A673 (cell line): ENCODE data around the gene TREM1.

Experiments used
- CTCF ChIP-seq: fragments of 300-800, 200-600 bp; sonication (generic); conservative IDR thresholded peaks from 2 replicates; pipeline ENCODE4 v1.5.1; 2017; ENCODE audit warnings: low read depth, mild to moderate bottlenecking, antibody characterized with exemption, low read length, moderate library complexity, mixed read lengths
- EZH2 ChIP-seq: fragments of 200-600 bp; sonication (generic); IDR thresholded peaks from 2 replicates; pipeline ENCODE4 v1.6.1; 2017; ENCODE audit warnings: borderline replicate concordance, low read depth, mild to moderate bottlenecking, mixed read lengths, antibody characterized with exemption, low read length; ENCODE audit not compliant: poor library complexity, severe bottlenecking

- TF ChIP-seq CTCF (no peak), EZH2 (no peak)
Observed at GRCh38 chr6:41335296-41335695, 48.8 kb upstream of the TREM1 start, which contains the start of gene NCR2.
